Caco-2 (cell line): ENCODE measurements around the gene ZIC4. TPM values are rescaled to one million over a fixed set of nuclear protein-coding genes. Genes with fewer than 3 reads are reported as not detected.

Experiments
- BruUV-seq: library from RNA; stranded (reverse); fragments of 400-500 nt; replicated peaks from 2 replicates; lab custom pipeline; 2021; lab: Mats Ljungman, UMichigan
- CTCF ChIA-PET: fragments of 300-600 bp; sonication (Branson Sonifier 250); formaldehyde crosslinking; loops from one replicate; lab custom pipeline; 2022; ENCODE audit warnings: antibody characterized with exemption; lab: Charles Lee
- POLR2A ChIA-PET: fragments of 300-600 bp; sonication (Branson Sonifier 250); formaldehyde crosslinking; loops from one replicate; lab custom pipeline; 2022; ENCODE audit warnings: antibody characterized with exemption; lab: Charles Lee
- DNase-seq, 2 experiments: peaks; one replicate each; pipeline versions ENCODE4 v3.0.0 to v3.0.0-alpha.2; 2020 to 2022
- H3K27me3 ChIP-seq: replicated peaks from 2 replicates; pipeline ENCODE4 v1.6.0; 2011; ENCODE audit warnings: low read length; ENCODE audit not compliant: control insufficient read depth, insufficient read depth
- H3K36me3 ChIP-seq: 2 replicates; pipeline ENCODE4 v1.5.1; 2011; ENCODE audit warnings: low read length; ENCODE audit not compliant: control insufficient read depth, insufficient read depth
- H3K4me1 ChIP-seq: fragments of 250-450 bp; sonication (Bioruptor Pico); 2 replicates; pipeline ENCODE4 v1.5.1; 2020; ENCODE audit warnings: mild to moderate bottlenecking
- H3K4me3 ChIP-seq: 2 replicates; pipeline ENCODE4 v1.5.1; 2011; ENCODE audit warnings: low read depth, mild to moderate bottlenecking, control low read depth, low read length
- H3K9me3 ChIP-seq: fragments of 250-450 bp; sonication (Bioruptor Pico); 2 replicates; pipeline ENCODE4 v1.5.1; 2020; ENCODE audit warnings: mild to moderate bottlenecking, moderate library complexity
- H3K27ac Mint-ChIP-seq: one replicate; pipeline ENCODE4 v1.8.0; 2022; ENCODE audit warnings: mixed read lengths; ENCODE audit not compliant: unreplicated experiment
- H3K27me3 Mint-ChIP-seq: one replicate; pipeline ENCODE4 v1.8.0; 2022; ENCODE audit warnings: mixed read lengths; ENCODE audit not compliant: insufficient read depth, unreplicated experiment
- H3K36me3 Mint-ChIP-seq: one replicate; pipeline ENCODE4 v1.8.0; 2022; ENCODE audit warnings: mild to moderate bottlenecking, mixed read lengths; ENCODE audit not compliant: insufficient read depth, unreplicated experiment
- H3K4me1 Mint-ChIP-seq: one replicate; pipeline ENCODE4 v1.8.0; 2022; ENCODE audit warnings: low read depth, mixed read lengths; ENCODE audit not compliant: unreplicated experiment
- H3K4me3 Mint-ChIP-seq: one replicate; pipeline ENCODE4 v1.8.0; 2022; ENCODE audit warnings: mild to moderate bottlenecking, moderate library complexity, mixed read lengths; ENCODE audit not compliant: unreplicated experiment
- H3K9me3 Mint-ChIP-seq: one replicate; pipeline ENCODE4 v1.8.0; 2022; ENCODE audit warnings: mixed read lengths; ENCODE audit not compliant: unreplicated experiment
- intact Hi-C: fragments of 100-400 bp; cut with micrococcal nuclease; formaldehyde crosslinking; loops from one replicate; pipeline ENCODE4 v1.10.0; 2022; ENCODE audit not compliant: unreplicated experiment
- total RNA-seq: library from RNA; stranded (reverse); gene quantifications from 2 replicates; pipeline ENCODE4 v1.2.3, GENCODE V29; 2022
- TF ChIP-seq, protein P1 (sequence below), 2 experiments: fragments of 200-600 bp in 1 of 2; IDR thresholded peaks; 1 replicate in 1 of 2; 2 replicates in 1 of 2; pipeline versions ENCODE4 v1.5.1 to v1.8.0; 2011 to 2022; ENCODE audit warnings: antibody characterized with exemption in 1 of 2, control low read depth in 1 of 2, inconsistent platforms in 1 of 2, low read depth in 1 of 2, low read length in 1 of 2, mild to moderate bottlenecking in 1 of 2, moderate library complexity in 1 of 2; ENCODE audit not compliant: insufficient read depth in 1 of 2, severe bottlenecking in 1 of 2, unreplicated experiment in 1 of 2

Gene ZIC4
- total RNA-seq, 1 experiment from 2014 or later = not detected

DNA sequence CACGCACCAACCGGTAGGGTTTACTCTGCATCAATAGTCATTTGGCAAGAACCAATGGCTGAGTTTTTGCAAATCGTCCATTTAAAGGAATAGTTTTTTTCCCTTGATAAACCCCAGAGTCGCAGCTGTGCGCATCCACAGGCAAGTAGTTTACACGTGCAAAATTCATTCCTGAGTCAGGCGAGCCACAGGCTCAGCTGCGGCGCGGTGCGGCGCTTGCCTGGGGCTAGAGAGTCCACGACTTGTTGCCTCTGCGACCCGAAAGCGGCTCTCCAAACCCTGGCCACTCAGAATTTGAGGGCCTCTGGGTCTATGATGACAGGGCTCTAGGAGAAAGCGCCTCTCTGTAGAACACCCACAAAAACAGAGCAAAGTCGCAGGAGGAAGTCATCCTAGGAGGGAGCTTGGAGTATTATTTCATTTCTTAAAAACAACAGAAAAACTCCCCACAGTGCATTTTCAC lies 36.7 kb downstream of the ZIC4 start:
- H3K9me3 Mint-ChIP-seq = no peaks in the 10 kb centered on the region
- H3K36me3 Mint-ChIP-seq = no peaks in the 10 kb centered on the region
- TF ChIP-seq, protein P1, sequence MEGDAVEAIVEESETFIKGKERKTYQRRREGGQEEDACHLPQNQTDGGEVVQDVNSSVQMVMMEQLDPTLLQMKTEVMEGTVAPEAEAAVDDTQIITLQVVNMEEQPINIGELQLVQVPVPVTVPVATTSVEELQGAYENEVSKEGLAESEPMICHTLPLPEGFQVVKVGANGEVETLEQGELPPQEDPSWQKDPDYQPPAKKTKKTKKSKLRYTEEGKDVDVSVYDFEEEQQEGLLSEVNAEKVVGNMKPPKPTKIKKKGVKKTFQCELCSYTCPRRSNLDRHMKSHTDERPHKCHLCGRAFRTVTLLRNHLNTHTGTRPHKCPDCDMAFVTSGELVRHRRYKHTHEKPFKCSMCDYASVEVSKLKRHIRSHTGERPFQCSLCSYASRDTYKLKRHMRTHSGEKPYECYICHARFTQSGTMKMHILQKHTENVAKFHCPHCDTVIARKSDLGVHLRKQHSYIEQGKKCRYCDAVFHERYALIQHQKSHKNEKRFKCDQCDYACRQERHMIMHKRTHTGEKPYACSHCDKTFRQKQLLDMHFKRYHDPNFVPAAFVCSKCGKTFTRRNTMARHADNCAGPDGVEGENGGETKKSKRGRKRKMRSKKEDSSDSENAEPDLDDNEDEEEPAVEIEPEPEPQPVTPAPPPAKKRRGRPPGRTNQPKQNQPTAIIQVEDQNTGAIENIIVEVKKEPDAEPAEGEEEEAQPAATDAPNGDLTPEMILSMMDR (IDR thresholded peaks at IDR 0.05; ENCODE audit: insufficient read depth in 1 of 2, low read depth in 1 of 2, low read length in 1 of 2, severe bottlenecking in 1 of 2, unreplicated experiment in 1 of 2) = no peak
- POLR2A ChIA-PET = no interaction called here
- CTCF ChIA-PET = no interaction called here
- H3K4me1 Mint-ChIP-seq = peaks cover 6% of the 10 kb centered on the region
- Histone ChIP-seq H3K9me3 (no peaks in the 10 kb centered on the region), H3K36me3 (no peaks in the 10 kb centered on the region), H3K4me1 (no peaks in the 10 kb centered on the region), H3K27me3 (no peaks in the 10 kb centered on the region), H3K4me3 (no peak overlapping the region)
- DNase-seq = no peak
- H3K27ac Mint-ChIP-seq = no peak overlapping the region
- BruUV-seq = no TSS peak
- H3K27me3 Mint-ChIP-seq = peaks cover 8% of the 10 kb centered on the region
- no peak overlapping the region for H3K4me3 Mint-ChIP-seq
- intact Hi-C loops = no loop called here

DNA sequence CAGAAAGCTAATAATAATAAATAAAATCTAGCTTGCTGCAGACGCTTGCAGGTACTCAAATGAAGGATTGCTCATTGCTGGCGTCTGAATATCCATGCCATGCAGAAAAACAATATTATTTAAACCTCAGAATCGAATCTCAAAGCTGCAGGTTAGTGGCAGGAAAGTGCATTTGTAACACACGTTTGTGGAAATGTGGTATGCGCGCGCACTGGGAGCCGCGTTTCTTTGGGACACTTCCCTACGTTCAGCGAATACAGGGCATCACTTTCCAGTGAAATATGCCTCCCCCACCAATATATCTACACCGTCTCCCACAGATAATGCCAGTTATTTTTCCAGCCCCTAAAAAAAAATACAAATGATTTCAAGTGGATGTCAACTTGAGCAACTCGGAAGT lies 37.1 kb downstream of the ZIC4 start:
- H3K27ac Mint-ChIP-seq = no peak overlapping the region
- DNase-seq = no peak
- Histone ChIP-seq H3K4me1 (no peaks in the 10 kb centered on the region), H3K36me3 (no peaks in the 10 kb centered on the region), H3K27me3 (no peaks in the 10 kb centered on the region), H3K9me3 (no peaks in the 10 kb centered on the region), H3K4me3 (no peak overlapping the region)
- no peaks in the 10 kb centered on the region for H3K36me3 Mint-ChIP-seq
- H3K9me3 Mint-ChIP-seq = no peaks in the 10 kb centered on the region
- intact Hi-C loops = no loop called here
- no peak overlapping the region for H3K4me3 Mint-ChIP-seq
- H3K4me1 Mint-ChIP-seq = peaks cover 6% of the 10 kb centered on the region
- ChIA-PET POLR2A (no interaction called here), CTCF (no interaction called here)
- TF ChIP-seq, protein P1 (IDR thresholded peaks at IDR 0.05; ENCODE audit: insufficient read depth in 1 of 2, low read depth in 1 of 2, low read length in 1 of 2, severe bottlenecking in 1 of 2, unreplicated experiment in 1 of 2) = no peak
- BruUV-seq = no TSS peak
- peaks cover 9% of the 10 kb centered on the region for H3K27me3 Mint-ChIP-seq

DNA sequence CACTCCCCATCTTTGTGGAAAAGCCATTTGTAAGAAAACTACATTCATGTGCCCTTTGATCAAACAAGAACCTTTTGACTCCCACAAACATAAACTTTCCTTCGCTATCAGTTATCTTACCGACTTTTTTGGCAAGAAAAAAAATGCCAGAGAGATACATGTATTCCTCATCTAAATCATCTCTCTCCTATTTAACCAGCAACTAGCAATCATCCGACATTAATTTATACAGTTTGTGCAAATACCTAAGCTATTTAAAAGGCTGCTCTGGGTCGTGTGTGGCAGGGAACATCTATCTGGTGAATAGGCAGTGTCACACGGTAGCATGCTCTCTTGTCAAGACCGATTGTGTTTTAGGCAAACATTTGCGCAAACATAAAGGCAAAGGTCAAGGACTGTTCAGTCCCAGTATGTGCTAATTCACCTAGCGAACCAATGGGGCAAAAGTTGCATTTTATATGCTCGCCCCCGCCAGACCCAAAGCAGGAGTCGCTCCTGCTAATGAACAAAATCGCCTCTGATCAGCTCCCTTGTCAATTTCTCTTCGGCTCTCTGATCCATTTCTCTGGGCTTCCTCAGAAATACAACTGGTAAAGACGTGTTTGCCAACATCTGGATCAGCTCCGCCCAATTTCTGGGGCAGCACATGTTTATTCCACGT lies 37.7 kb downstream of the ZIC4 start:
- peak in 1 of 2 experiments; percentile 3 for DNase-seq
- no TSS peak for BruUV-seq
- H3K4me3 ChIP-seq = no peak overlapping the region
- ChIA-PET CTCF (no interaction called here), POLR2A (no interaction called here)
- H3K36me3 ChIP-seq = no peaks in the 10 kb centered on the region
- H3K27me3 ChIP-seq = no peaks in the 10 kb centered on the region
- intact Hi-C loops = no loop called here
- no peaks in the 10 kb centered on the region for H3K9me3 ChIP-seq
- Mint-ChIP-seq H3K36me3 (no peaks in the 10 kb centered on the region), H3K4me1 (peaks cover 6% of the 10 kb centered on the region), H3K27ac (no peak overlapping the region), H3K27me3 (peaks cover 9% of the 10 kb centered on the region), H3K4me3 (peak overlapping the region; percentile 14), H3K9me3 (no peaks in the 10 kb centered on the region)
- TF ChIP-seq, protein P1 (IDR thresholded peaks at IDR 0.05; ENCODE audit: insufficient read depth in 1 of 2, low read depth in 1 of 2, low read length in 1 of 2, severe bottlenecking in 1 of 2, unreplicated experiment in 1 of 2) = no peak
- no peaks in the 10 kb centered on the region for H3K4me1 ChIP-seq
